ENCODE measurements around the gene ELOVL6. TPM values are rescaled to one million over a fixed set of nuclear protein-coding genes. Genes with fewer than 3 reads are reported as not detected.

Gene ELOVL6
- total RNA-seq, 1 donor from 2014 or later, result 3.1 TPM

- H3K27me3 ChIP-seq (ENCODE audit: control insufficient read depth in 3 of 3, insufficient read depth in 3 of 3, low read length in 3 of 3), result no peaks in the 10 kb centered on the region
- H3K9me3 ChIP-seq (ENCODE audit: control insufficient read depth in 3 of 3, low read length in 3 of 3), result no peaks in the 10 kb centered on the region
- no peak overlapping the region for H3K9ac ChIP-seq (ENCODE audit: low read depth in 1 of 3, low read length in 3 of 3)
- H3K4me3 ChIP-seq (ENCODE audit: low read length in 3 of 3), result no peak overlapping the region
- no peaks in the 10 kb centered on the region for H3K36me3 ChIP-seq (ENCODE audit: control insufficient read depth in 3 of 3, insufficient read depth in 3 of 3, low read length in 3 of 3)
- no peaks in the 10 kb centered on the region for H3K4me1 ChIP-seq (ENCODE audit: control insufficient read depth in 3 of 3, insufficient read depth in 3 of 3, low read length in 3 of 3)
- H3K27ac ChIP-seq (ENCODE audit: low read depth, low read length), result no peak overlapping the region
Measured at GRCh38 chr4:110025056-110025455, 173.4 kb downstream of the ELOVL6 start.

DNA sequence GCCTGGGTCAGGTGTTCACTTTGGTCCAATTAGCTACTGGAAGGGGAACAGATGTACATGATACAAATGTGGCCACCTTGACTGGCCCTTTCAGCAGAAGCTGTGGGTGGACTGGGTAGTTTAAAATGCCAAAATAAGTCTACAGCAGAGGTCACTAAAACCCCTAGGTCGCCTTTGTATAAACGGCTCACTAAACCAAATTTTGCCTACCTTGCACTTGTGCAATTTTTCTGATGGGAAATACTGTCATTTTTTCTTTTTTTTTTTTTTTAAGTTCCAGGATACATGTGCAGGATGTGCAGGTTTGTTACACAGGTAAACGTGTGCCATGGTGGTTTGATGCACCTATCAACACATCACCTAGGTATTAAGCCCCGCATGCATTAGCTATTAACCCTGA lies 176.0 kb downstream of the ELOVL6 start:
- Histone ChIP-seq H3K9ac (ENCODE audit: low read depth in 1 of 3, low read length in 3 of 3) (no peak overlapping the region), H3K36me3 (ENCODE audit: control insufficient read depth in 3 of 3, insufficient read depth in 3 of 3, low read length in 3 of 3) (no peaks in the 10 kb centered on the region), H3K4me3 (ENCODE audit: low read length in 3 of 3) (no peak overlapping the region), H3K4me1 (ENCODE audit: control insufficient read depth in 3 of 3, insufficient read depth in 3 of 3, low read length in 3 of 3) (no peaks in the 10 kb centered on the region), H3K27ac (ENCODE audit: low read depth, low read length) (no peak overlapping the region), H3K9me3 (ENCODE audit: control insufficient read depth in 3 of 3, low read length in 3 of 3) (no peaks in the 10 kb centered on the region), H3K27me3 (ENCODE audit: control insufficient read depth in 3 of 3, insufficient read depth in 3 of 3, low read length in 3 of 3) (no peaks in the 10 kb centered on the region)

DNA sequence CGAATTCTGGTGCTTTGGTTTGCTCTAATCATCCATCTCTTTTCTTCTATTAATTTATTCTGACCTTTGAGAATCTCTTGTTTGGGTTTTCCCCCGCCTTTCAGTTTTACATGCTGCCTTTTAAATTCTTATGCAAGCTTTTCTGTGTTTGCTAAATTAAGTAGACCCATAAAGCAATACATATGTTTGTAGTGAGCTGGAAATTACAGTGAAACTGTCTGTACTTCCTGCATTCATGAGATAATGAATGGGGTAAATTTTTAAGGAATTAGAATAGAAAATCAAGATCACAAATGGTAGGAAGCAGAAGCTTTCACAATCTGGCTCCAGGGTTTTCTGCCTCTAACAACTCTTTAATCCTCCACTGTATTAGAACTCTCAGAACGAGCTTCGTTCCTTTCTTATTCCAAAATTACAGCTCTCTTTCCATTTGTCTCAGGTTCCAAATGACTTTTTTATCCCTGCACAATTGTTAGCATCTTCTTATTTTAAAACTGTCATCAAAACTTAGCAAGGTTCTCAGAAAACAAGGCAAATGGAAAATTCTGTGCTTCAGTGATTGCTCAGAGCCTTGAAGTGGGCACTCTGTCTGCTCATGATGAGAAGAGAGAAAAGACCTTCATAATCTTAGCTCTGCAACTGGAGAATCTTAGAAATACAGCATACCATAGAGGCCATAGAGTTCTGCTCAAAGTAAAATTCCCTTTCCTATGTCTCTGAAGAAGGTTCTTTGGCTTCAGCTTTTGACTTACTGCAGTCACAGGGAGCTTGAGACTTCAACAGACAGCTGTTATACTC lies 177.6 kb downstream of the ELOVL6 start:
- H3K27ac ChIP-seq (ENCODE audit: low read depth, low read length), result no peak overlapping the region
- no peaks in the 10 kb centered on the region for H3K9me3 ChIP-seq (ENCODE audit: control insufficient read depth in 3 of 3, low read length in 3 of 3)
- H3K4me3 ChIP-seq (ENCODE audit: low read length in 3 of 3), result no peak overlapping the region
- H3K4me1 ChIP-seq (ENCODE audit: control insufficient read depth in 3 of 3, insufficient read depth in 3 of 3, low read length in 3 of 3), result no peaks in the 10 kb centered on the region
- no peaks in the 10 kb centered on the region for H3K36me3 ChIP-seq (ENCODE audit: control insufficient read depth in 3 of 3, insufficient read depth in 3 of 3, low read length in 3 of 3)
- H3K9ac ChIP-seq (ENCODE audit: low read depth in 1 of 3, low read length in 3 of 3), result no peak overlapping the region
- H3K27me3 ChIP-seq (ENCODE audit: control insufficient read depth in 3 of 3, insufficient read depth in 3 of 3, low read length in 3 of 3), result no peaks in the 10 kb centered on the region

DNA sequence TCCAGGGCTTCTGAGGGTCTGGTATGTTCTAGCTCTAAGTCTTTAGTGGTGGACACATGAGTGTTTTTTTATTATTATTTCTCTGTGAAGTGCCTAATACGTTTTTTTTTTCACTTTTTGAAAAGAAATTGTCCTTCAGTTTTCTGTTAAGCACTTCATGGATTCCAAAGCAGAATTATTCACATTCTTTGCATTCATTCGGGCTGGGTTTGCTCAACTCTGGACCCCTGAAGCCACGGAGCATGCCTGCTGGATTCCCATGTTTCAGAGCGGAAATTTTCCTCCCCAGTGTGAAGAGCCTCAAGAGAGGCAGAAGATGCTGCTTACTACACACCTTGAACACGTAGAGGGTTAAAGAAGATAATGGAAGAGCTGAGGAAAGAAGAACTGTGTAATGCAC lies 178.3 kb downstream of the ELOVL6 start:
- Histone ChIP-seq H3K9ac (ENCODE audit: low read depth in 1 of 3, low read length in 3 of 3) (no peak overlapping the region), H3K27me3 (ENCODE audit: control insufficient read depth in 3 of 3, insufficient read depth in 3 of 3, low read length in 3 of 3) (no peaks in the 10 kb centered on the region), H3K4me1 (ENCODE audit: control insufficient read depth in 3 of 3, insufficient read depth in 3 of 3, low read length in 3 of 3) (no peaks in the 10 kb centered on the region), H3K4me3 (ENCODE audit: low read length in 3 of 3) (no peak overlapping the region), H3K36me3 (ENCODE audit: control insufficient read depth in 3 of 3, insufficient read depth in 3 of 3, low read length in 3 of 3) (no peaks in the 10 kb centered on the region), H3K9me3 (ENCODE audit: control insufficient read depth in 3 of 3, low read length in 3 of 3) (no peaks in the 10 kb centered on the region), H3K27ac (ENCODE audit: low read depth, low read length) (no peak overlapping the region)

- no peak overlapping the region for H3K9ac ChIP-seq (ENCODE audit: low read depth in 1 of 3, low read length in 3 of 3)
- peaks cover 2 to 3% (median 2%) of the 10 kb centered on the region in 3 donors for H3K36me3 ChIP-seq (ENCODE audit: control insufficient read depth in 3 of 3, insufficient read depth in 3 of 3, low read length in 3 of 3)
- no peaks in the 10 kb centered on the region for H3K4me1 ChIP-seq (ENCODE audit: control insufficient read depth in 3 of 3, insufficient read depth in 3 of 3, low read length in 3 of 3)
- H3K4me3 ChIP-seq (ENCODE audit: low read length in 3 of 3), result no peak overlapping the region
- no peak overlapping the region for H3K27ac ChIP-seq (ENCODE audit: low read depth, low read length)
- no peaks in the 10 kb centered on the region for H3K9me3 ChIP-seq (ENCODE audit: control insufficient read depth in 3 of 3, low read length in 3 of 3)
- H3K27me3 ChIP-seq (ENCODE audit: control insufficient read depth in 3 of 3, insufficient read depth in 3 of 3, low read length in 3 of 3), result no peaks in the 10 kb centered on the region
Measured at GRCh38 chr4:110019153-110019552, 179.3 kb downstream of the ELOVL6 start.

GRCh38 chr4:110014233-110014632 lies 184.2 kb downstream of the ELOVL6 start:
- Histone ChIP-seq H3K36me3 (ENCODE audit: control insufficient read depth in 3 of 3, insufficient read depth in 3 of 3, low read length in 3 of 3) (peaks cover 8 to 28% (median 17%) of the 10 kb centered on the region in 3 donors), H3K4me3 (ENCODE audit: low read length in 3 of 3) (no peak overlapping the region), H3K9ac (ENCODE audit: low read depth in 1 of 3, low read length in 3 of 3) (no peak overlapping the region), H3K9me3 (ENCODE audit: control insufficient read depth in 3 of 3, low read length in 3 of 3) (no peaks in the 10 kb centered on the region), H3K27ac (ENCODE audit: low read depth, low read length) (no peak overlapping the region), H3K4me1 (ENCODE audit: control insufficient read depth in 3 of 3, insufficient read depth in 3 of 3, low read length in 3 of 3) (no peaks in the 10 kb centered on the region), H3K27me3 (ENCODE audit: control insufficient read depth in 3 of 3, insufficient read depth in 3 of 3, low read length in 3 of 3) (no peaks in the 10 kb centered on the region)

- Histone ChIP-seq H3K27me3 (ENCODE audit: control insufficient read depth in 3 of 3, insufficient read depth in 3 of 3, low read length in 3 of 3) (no peaks in the 10 kb centered on the region), H3K9ac (ENCODE audit: low read depth in 1 of 3, low read length in 3 of 3) (no peak overlapping the region), H3K9me3 (ENCODE audit: control insufficient read depth in 3 of 3, low read length in 3 of 3) (no peaks in the 10 kb centered on the region), H3K4me1 (ENCODE audit: control insufficient read depth in 3 of 3, insufficient read depth in 3 of 3, low read length in 3 of 3) (no peaks in the 10 kb centered on the region), H3K4me3 (ENCODE audit: low read length in 3 of 3) (no peak overlapping the region), H3K36me3 (ENCODE audit: control insufficient read depth in 3 of 3, insufficient read depth in 3 of 3, low read length in 3 of 3) (peaks cover 10 to 33% (median 20%) of the 10 kb centered on the region in 3 donors), H3K27ac (ENCODE audit: low read depth, low read length) (no peak overlapping the region)
Measured at GRCh38 chr4:110012917-110013316, 185.5 kb downstream of the ELOVL6 start.

- Histone ChIP-seq H3K4me3 (ENCODE audit: low read length in 3 of 3) (no peak overlapping the region), H3K36me3 (ENCODE audit: control insufficient read depth in 3 of 3, insufficient read depth in 3 of 3, low read length in 3 of 3) (peaks cover 13 to 49% (median 24%) of the 10 kb centered on the region in 3 donors), H3K9me3 (ENCODE audit: control insufficient read depth in 3 of 3, low read length in 3 of 3) (no peaks in the 10 kb centered on the region), H3K27ac (ENCODE audit: low read depth, low read length) (no peak overlapping the region), H3K9ac (ENCODE audit: low read depth in 1 of 3, low read length in 3 of 3) (no peak overlapping the region), H3K27me3 (ENCODE audit: control insufficient read depth in 3 of 3, insufficient read depth in 3 of 3, low read length in 3 of 3) (no peaks in the 10 kb centered on the region), H3K4me1 (ENCODE audit: control insufficient read depth in 3 of 3, insufficient read depth in 3 of 3, low read length in 3 of 3) (no peaks in the 10 kb centered on the region)
Measured at GRCh38 chr4:110010797-110011196, 187.6 kb downstream of the ELOVL6 start.

- no peak overlapping the region for H3K9ac ChIP-seq (ENCODE audit: low read depth in 1 of 3, low read length in 3 of 3)
- peaks cover 13 to 52% (median 25%) of the 10 kb centered on the region in 3 donors for H3K36me3 ChIP-seq (ENCODE audit: control insufficient read depth in 3 of 3, insufficient read depth in 3 of 3, low read length in 3 of 3)
- H3K4me1 ChIP-seq (ENCODE audit: control insufficient read depth in 3 of 3, insufficient read depth in 3 of 3, low read length in 3 of 3), result no peaks in the 10 kb centered on the region
- H3K4me3 ChIP-seq (ENCODE audit: low read length in 3 of 3), result no peak overlapping the region
- no peaks in the 10 kb centered on the region for H3K27me3 ChIP-seq (ENCODE audit: control insufficient read depth in 3 of 3, insufficient read depth in 3 of 3, low read length in 3 of 3)
- no peaks in the 10 kb centered on the region for H3K9me3 ChIP-seq (ENCODE audit: control insufficient read depth in 3 of 3, low read length in 3 of 3)
- no peak overlapping the region for H3K27ac ChIP-seq (ENCODE audit: low read depth, low read length)
Measured at GRCh38 chr4:110009550-110009949, 188.9 kb downstream of the ELOVL6 start.

- Histone ChIP-seq H3K4me1 (ENCODE audit: control insufficient read depth in 3 of 3, insufficient read depth in 3 of 3, low read length in 3 of 3) (no peaks in the 10 kb centered on the region), H3K36me3 (ENCODE audit: control insufficient read depth in 3 of 3, insufficient read depth in 3 of 3, low read length in 3 of 3) (peaks cover 8 to 56% (median 20%) of the 10 kb centered on the region in 3 donors), H3K9me3 (ENCODE audit: control insufficient read depth in 3 of 3, low read length in 3 of 3) (no peaks in the 10 kb centered on the region), H3K27ac (ENCODE audit: low read depth, low read length) (no peak overlapping the region), H3K27me3 (ENCODE audit: control insufficient read depth in 3 of 3, insufficient read depth in 3 of 3, low read length in 3 of 3) (no peaks in the 10 kb centered on the region), H3K9ac (ENCODE audit: low read depth in 1 of 3, low read length in 3 of 3) (no peak overlapping the region), H3K4me3 (ENCODE audit: low read length in 3 of 3) (no peak overlapping the region)
Measured at GRCh38 chr4:110008540-110008939, 189.9 kb downstream of the ELOVL6 start.
